ENCODE results near the gene APH1B. TPM values are rescaled to one million over a fixed set of nuclear protein-coding genes. Genes with fewer than 3 reads are reported as not detected.

APH1B gene
- total and polyA plus RNA-seq, 9 of the 15 experiments (the other 6 are each of a cell fraction or from before 2014, with no cell fraction given): 5.1 to 9.7 (median 7.0) TPM

DNA sequence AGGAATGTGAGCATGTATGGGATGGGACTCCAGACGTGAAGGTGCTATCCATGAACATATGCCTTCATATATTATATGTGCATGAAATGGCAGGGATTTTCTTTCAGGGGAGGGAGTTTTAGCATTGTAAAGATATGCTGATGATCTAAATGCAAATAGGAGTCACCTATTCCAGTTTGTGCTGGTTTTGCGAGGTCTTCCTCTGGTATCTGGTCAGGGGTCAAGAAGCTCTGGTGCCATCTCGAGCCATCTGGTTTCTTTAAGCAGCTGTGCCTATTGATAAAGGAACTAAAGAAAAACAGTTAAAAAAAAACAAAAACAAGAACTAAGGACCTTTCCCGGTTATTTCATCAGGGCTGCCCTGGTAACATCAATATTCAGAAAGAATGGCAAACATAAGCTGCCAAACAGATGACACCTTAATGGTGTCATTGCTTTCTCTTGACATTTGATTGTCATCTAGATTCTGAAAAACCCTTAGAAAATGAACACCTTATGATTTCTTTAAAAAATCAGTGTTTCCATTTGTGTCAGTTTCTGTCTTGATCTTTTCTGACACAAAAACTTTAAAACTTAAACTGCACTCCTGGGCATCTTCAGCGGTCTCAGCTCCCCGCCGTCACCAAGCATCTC is 22.7 kb downstream of the APH1B start (continued):
- TF ChIP-seq, protein P1, sequence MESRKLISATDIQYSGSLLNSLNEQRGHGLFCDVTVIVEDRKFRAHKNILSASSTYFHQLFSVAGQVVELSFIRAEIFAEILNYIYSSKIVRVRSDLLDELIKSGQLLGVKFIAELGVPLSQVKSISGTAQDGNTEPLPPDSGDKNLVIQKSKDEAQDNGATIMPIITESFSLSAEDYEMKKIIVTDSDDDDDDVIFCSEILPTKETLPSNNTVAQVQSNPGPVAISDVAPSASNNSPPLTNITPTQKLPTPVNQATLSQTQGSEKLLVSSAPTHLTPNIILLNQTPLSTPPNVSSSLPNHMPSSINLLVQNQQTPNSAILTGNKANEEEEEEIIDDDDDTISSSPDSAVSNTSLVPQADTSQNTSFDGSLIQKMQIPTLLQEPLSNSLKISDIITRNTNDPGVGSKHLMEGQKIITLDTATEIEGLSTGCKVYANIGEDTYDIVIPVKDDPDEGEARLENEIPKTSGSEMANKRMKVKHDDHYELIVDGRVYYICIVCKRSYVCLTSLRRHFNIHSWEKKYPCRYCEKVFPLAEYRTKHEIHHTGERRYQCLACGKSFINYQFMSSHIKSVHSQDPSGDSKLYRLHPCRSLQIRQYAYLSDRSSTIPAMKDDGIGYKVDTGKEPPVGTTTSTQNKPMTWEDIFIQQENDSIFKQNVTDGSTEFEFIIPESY (CRISPR knock-in tag; IDR thresholded peaks at IDR 0.05): no peak
- TF ChIP-seq U2AF2 (optimal IDR thresholded peaks at IDR 0.05; ENCODE audit: low read depth, low read length): no peak
- peak; percentile 21; the same call in 1 of the 2 replicates for TF ChIP-seq PHB2 (IDR thresholded peaks at IDR 0.05; ENCODE audit: low read depth)
- TF ChIP-seq ZNF589 (CRISPR knock-in tag; IDR thresholded peaks at IDR 0.05; ENCODE audit: low read depth): no peak
- peak in 1 of 2 experiments; percentile 73; a peak in 2 of 4 replicates for TF ChIP-seq TRIM24 (IDR thresholded peaks at IDR 0.05)
- no peak for TF ChIP-seq ZBTB1 (CRISPR knock-in tag; IDR thresholded peaks at IDR 0.05; ENCODE audit: borderline replicate concordance, low read depth)
- TF ChIP-seq MECOM (CRISPR knock-in tag; IDR thresholded peaks at IDR 0.05): no peak
- TF ChIP-seq TEAD4 (IDR thresholded peaks at IDR 0.05; ENCODE audit: low read length): peak; percentile 81
- no peak for TF ChIP-seq TEAD4 (CRISPR knock-in tag; IDR thresholded peaks at IDR 0.05; ENCODE audit: borderline replicate concordance)
- no peak for TF ChIP-seq ZNF12 (CRISPR knock-in tag; IDR thresholded peaks at IDR 0.05)
- TF ChIP-seq ZC3H11A (IDR thresholded peaks at IDR 0.05; ENCODE audit: low read depth, low read length): no peak
- TF ChIP-seq NR2F6 (CRISPR knock-in tag; IDR thresholded peaks at IDR 0.05): no peak
- TF ChIP-seq MYBL2 (IDR thresholded peaks at IDR 0.05; ENCODE audit: low read depth): no peak
- TF ChIP-seq MYBL2 (CRISPR knock-in tag; IDR thresholded peaks at IDR 0.05; ENCODE audit: borderline replicate concordance): no peak
- no peak for TF ChIP-seq ASH1L (IDR thresholded peaks at IDR 0.05; ENCODE audit: borderline replicate concordance, low read depth, partially characterized antibody)
- no peak for TF ChIP-seq FOXJ3 (CRISPR knock-in tag; IDR thresholded peaks at IDR 0.05)
- TF ChIP-seq ZNF766 (CRISPR knock-in tag; conservative IDR thresholded peaks at IDR 0.05): no peak
- TF ChIP-seq, protein P2, sequence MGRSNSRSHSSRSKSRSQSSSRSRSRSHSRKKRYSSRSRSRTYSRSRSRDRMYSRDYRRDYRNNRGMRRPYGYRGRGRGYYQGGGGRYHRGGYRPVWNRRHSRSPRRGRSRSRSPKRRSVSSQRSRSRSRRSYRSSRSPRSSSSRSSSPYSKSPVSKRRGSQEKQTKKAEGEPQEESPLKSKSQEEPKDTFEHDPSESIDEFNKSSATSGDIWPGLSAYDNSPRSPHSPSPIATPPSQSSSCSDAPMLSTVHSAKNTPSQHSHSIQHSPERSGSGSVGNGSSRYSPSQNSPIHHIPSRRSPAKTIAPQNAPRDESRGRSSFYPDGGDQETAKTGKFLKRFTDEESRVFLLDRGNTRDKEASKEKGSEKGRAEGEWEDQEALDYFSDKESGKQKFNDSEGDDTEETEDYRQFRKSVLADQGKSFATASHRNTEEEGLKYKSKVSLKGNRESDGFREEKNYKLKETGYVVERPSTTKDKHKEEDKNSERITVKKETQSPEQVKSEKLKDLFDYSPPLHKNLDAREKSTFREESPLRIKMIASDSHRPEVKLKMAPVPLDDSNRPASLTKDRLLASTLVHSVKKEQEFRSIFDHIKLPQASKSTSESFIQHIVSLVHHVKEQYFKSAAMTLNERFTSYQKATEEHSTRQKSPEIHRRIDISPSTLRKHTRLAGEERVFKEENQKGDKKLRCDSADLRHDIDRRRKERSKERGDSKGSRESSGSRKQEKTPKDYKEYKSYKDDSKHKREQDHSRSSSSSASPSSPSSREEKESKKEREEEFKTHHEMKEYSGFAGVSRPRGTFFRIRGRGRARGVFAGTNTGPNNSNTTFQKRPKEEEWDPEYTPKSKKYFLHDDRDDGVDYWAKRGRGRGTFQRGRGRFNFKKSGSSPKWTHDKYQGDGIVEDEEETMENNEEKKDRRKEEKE (IDR thresholded peaks at IDR 0.05; ENCODE audit: borderline replicate concordance in 1 of 2, control insufficient read depth in 1 of 2, low read depth in 2 of 2, low read length in 1 of 2): no peak
- TF ChIP-seq CUX1 (CRISPR knock-in tag; IDR thresholded peaks at IDR 0.05): no peak
